Activated naive CD8-positive, alpha-beta T cell treated with anti-CD3 and anti-CD28 coated beads for 36 hours (primary cell): ENCODE data around the gene KLHL30. TPM values are rescaled to one million over a fixed set of nuclear protein-coding genes. Genes with fewer than 3 reads are reported as not detected.

Source experiments
- DNase-seq: peaks from one replicate; pipeline ENCODE4 v3.0.0; 2021
- H3K27ac Mint-ChIP-seq: one replicate; pipeline ENCODE4 v1.8.0; 2022; ENCODE audit warnings: mild to moderate bottlenecking, moderate library complexity, mixed read lengths
- H3K27me3 Mint-ChIP-seq: one replicate; pipeline ENCODE4 v1.8.0; 2022; ENCODE audit warnings: mild to moderate bottlenecking, mixed read lengths
- H3K36me3 Mint-ChIP-seq: one replicate; pipeline ENCODE4 v1.8.0; 2021; ENCODE audit warnings: mild to moderate bottlenecking, mixed read lengths
- H3K4me1 Mint-ChIP-seq: one replicate; pipeline ENCODE4 v1.8.0; 2021; ENCODE audit warnings: mixed read lengths
- H3K4me3 Mint-ChIP-seq: one replicate; pipeline ENCODE4 v1.8.0; 2022; ENCODE audit warnings: mild to moderate bottlenecking, moderate library complexity, mixed read lengths
- H3K9me3 Mint-ChIP-seq: one replicate; pipeline ENCODE4 v1.8.0; 2022; ENCODE audit warnings: mixed read lengths
- total RNA-seq, 2 experiments: library from RNA; stranded (reverse); gene quantifications; one replicate each; pipeline ENCODE4 v1.2.3, GENCODE V29; 2021

KLHL30 gene
- total RNA-seq, 2 experiments from 2014 or later, result not detected

GRCh38 chr2:238142382-238143205, 4.1 kb downstream of the KLHL30 start:
- no peak for DNase-seq
- peaks cover 7% of the 10 kb centered on the region for H3K4me1 Mint-ChIP-seq
- H3K27ac Mint-ChIP-seq, result no peak overlapping the region
- H3K9me3 Mint-ChIP-seq, result no peaks in the 10 kb centered on the region
- no peak overlapping the region for H3K4me3 Mint-ChIP-seq
- no peaks in the 10 kb centered on the region for H3K27me3 Mint-ChIP-seq
- no peaks in the 10 kb centered on the region for H3K36me3 Mint-ChIP-seq

GRCh38 chr2:238143239-238143951, 4.9 kb downstream of the KLHL30 start:
- no peaks in the 10 kb centered on the region for H3K9me3 Mint-ChIP-seq
- peaks cover 7% of the 10 kb centered on the region for H3K4me1 Mint-ChIP-seq
- DNase-seq, result no peak
- no peak overlapping the region for H3K4me3 Mint-ChIP-seq
- H3K27me3 Mint-ChIP-seq, result no peaks in the 10 kb centered on the region
- no peaks in the 10 kb centered on the region for H3K36me3 Mint-ChIP-seq
- H3K27ac Mint-ChIP-seq, result no peak overlapping the region

- no peaks in the 10 kb centered on the region for H3K9me3 Mint-ChIP-seq
- H3K27me3 Mint-ChIP-seq, result no peaks in the 10 kb centered on the region
- H3K36me3 Mint-ChIP-seq, result no peaks in the 10 kb centered on the region
- H3K27ac Mint-ChIP-seq, result no peak overlapping the region
- DNase-seq, result no peak
- peaks cover 7% of the 10 kb centered on the region for H3K4me1 Mint-ChIP-seq
- H3K4me3 Mint-ChIP-seq, result no peak overlapping the region
These were observed 5.8 kb downstream of the KLHL30 start for GRCh38 chr2:238144262-238144661.

GRCh38 chr2:238145046-238145445, 6.6 kb downstream of the KLHL30 start:
- no peak overlapping the region for H3K27ac Mint-ChIP-seq

GRCh38 chr2:238145851-238146250, 7.4 kb downstream of the KLHL30 start:
- Mint-ChIP-seq H3K36me3 (no peaks in the 10 kb centered on the region), H3K4me3 (no peak overlapping the region), H3K27ac (no peak overlapping the region), H3K4me1 (peaks cover 7% of the 10 kb centered on the region), H3K27me3 (no peaks in the 10 kb centered on the region), H3K9me3 (no peaks in the 10 kb centered on the region)
- DNase-seq, result no peak

More at GRCh38 chr2:238145046-238145445, 6.6 kb downstream of the KLHL30 start:
- Mint-ChIP-seq H3K4me1 (peaks cover 7% of the 10 kb centered on the region), H3K9me3 (no peaks in the 10 kb centered on the region), H3K27me3 (no peaks in the 10 kb centered on the region), H3K36me3 (no peaks in the 10 kb centered on the region), H3K4me3 (no peak overlapping the region)
- DNase-seq, result no peak

- no peak overlapping the region for H3K4me3 Mint-ChIP-seq
- peaks cover 1% of the 10 kb centered on the region for H3K4me1 Mint-ChIP-seq
- H3K27me3 Mint-ChIP-seq, result no peaks in the 10 kb centered on the region
- DNase-seq, result no peak
- H3K36me3 Mint-ChIP-seq, result no peaks in the 10 kb centered on the region
- no peaks in the 10 kb centered on the region for H3K9me3 Mint-ChIP-seq
- no peak overlapping the region for H3K27ac Mint-ChIP-seq
These were observed 8.5 kb downstream of the KLHL30 start for GRCh38 chr2:238146884-238147544.

- Mint-ChIP-seq H3K27me3 (no peaks in the 10 kb centered on the region), H3K27ac (no peak overlapping the region), H3K4me1 (peaks cover under 1% of the 10 kb centered on the region), H3K36me3 (no peaks in the 10 kb centered on the region), H3K9me3 (no peaks in the 10 kb centered on the region), H3K4me3 (no peak overlapping the region)
- DNase-seq, result no peak
These were observed 10.5 kb downstream of the KLHL30 start for GRCh38 chr2:238148981-238149380.

GRCh38 chr2:238149841-238150572, 11.5 kb downstream of the KLHL30 start:
- no peak for DNase-seq
- Mint-ChIP-seq H3K4me3 (no peak overlapping the region), H3K4me1 (no peaks in the 10 kb centered on the region), H3K27me3 (no peaks in the 10 kb centered on the region), H3K9me3 (no peaks in the 10 kb centered on the region), H3K27ac (no peak overlapping the region), H3K36me3 (no peaks in the 10 kb centered on the region)

- no peaks in the 10 kb centered on the region for H3K4me1 Mint-ChIP-seq
- no peak overlapping the region for H3K4me3 Mint-ChIP-seq
- H3K27me3 Mint-ChIP-seq, result no peaks in the 10 kb centered on the region
- no peak overlapping the region for H3K27ac Mint-ChIP-seq
- DNase-seq, result no peak
- no peaks in the 10 kb centered on the region for H3K36me3 Mint-ChIP-seq
- no peaks in the 10 kb centered on the region for H3K9me3 Mint-ChIP-seq
These were observed 12.2 kb downstream of the KLHL30 start for GRCh38 chr2:238150686-238151085.

- no peaks in the 10 kb centered on the region for H3K36me3 Mint-ChIP-seq
- no peak overlapping the region for H3K4me3 Mint-ChIP-seq
- no peaks in the 10 kb centered on the region for H3K4me1 Mint-ChIP-seq
- no peak overlapping the region for H3K27ac Mint-ChIP-seq
- DNase-seq, result no peak
- H3K9me3 Mint-ChIP-seq, result no peaks in the 10 kb centered on the region
- no peaks in the 10 kb centered on the region for H3K27me3 Mint-ChIP-seq
These were observed 12.7 kb downstream of the KLHL30 start for GRCh38 chr2:238151205-238151604.

- H3K9me3 Mint-ChIP-seq, result no peaks in the 10 kb centered on the region
- no peak for DNase-seq
- H3K36me3 Mint-ChIP-seq, result no peaks in the 10 kb centered on the region
- no peaks in the 10 kb centered on the region for H3K27me3 Mint-ChIP-seq
- H3K4me1 Mint-ChIP-seq, result no peaks in the 10 kb centered on the region
- no peak overlapping the region for H3K27ac Mint-ChIP-seq
- H3K4me3 Mint-ChIP-seq, result no peak overlapping the region
These were observed 13.3 kb downstream of the KLHL30 start for GRCh38 chr2:238151628-238152235.

- DNase-seq, result no peak
- no peaks in the 10 kb centered on the region for H3K36me3 Mint-ChIP-seq
- H3K4me1 Mint-ChIP-seq, result no peaks in the 10 kb centered on the region
- H3K27ac Mint-ChIP-seq, result no peak overlapping the region
- no peak overlapping the region for H3K4me3 Mint-ChIP-seq
- H3K27me3 Mint-ChIP-seq, result no peaks in the 10 kb centered on the region
- H3K9me3 Mint-ChIP-seq, result no peaks in the 10 kb centered on the region
These were observed 14.6 kb downstream of the KLHL30 start for GRCh38 chr2:238152771-238153688.

GRCh38 chr2:238154570-238154969, 16.1 kb downstream of the KLHL30 start:
- Mint-ChIP-seq H3K27ac (no peak overlapping the region), H3K4me1 (peaks cover 4% of the 10 kb centered on the region), H3K27me3 (peaks cover 5% of the 10 kb centered on the region), H3K36me3 (no peaks in the 10 kb centered on the region), H3K4me3 (no peak overlapping the region), H3K9me3 (no peaks in the 10 kb centered on the region)
- no peak for DNase-seq
